ENCODE data around the gene GLI3.

The GLI3 gene

GRCh38 chr7:42236976-42237810 lies at the start of gene GLI3:
TSS of gene GLI3 (minus strand) at chr7:42237209. CDS start at chr7:42223253, 13,956 bp downstream.
- peak; percentile 97 for DNase-seq

DNA sequence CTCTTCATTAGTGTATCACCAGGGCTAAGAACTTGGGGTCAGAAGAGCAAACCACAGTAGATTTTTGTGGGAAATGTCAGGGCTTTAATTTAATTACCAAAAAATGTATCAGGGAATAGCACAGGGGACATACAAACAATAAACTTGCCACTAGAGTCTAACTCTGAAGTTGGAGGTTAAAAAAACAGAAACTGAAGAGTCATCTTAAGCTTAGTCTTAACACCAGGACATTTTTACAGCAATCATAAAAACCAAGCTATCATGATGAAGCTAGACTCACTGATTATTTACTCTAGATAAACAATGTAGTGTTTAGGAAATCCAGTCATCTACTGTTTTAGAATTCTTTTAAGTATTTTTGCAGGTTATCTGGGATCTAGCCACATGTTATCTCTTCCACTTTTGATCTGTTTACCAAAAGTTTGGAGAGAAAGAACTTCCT lies 48.4 kb upstream of the GLI3 start:
- DNase-seq = no peak

DNA sequence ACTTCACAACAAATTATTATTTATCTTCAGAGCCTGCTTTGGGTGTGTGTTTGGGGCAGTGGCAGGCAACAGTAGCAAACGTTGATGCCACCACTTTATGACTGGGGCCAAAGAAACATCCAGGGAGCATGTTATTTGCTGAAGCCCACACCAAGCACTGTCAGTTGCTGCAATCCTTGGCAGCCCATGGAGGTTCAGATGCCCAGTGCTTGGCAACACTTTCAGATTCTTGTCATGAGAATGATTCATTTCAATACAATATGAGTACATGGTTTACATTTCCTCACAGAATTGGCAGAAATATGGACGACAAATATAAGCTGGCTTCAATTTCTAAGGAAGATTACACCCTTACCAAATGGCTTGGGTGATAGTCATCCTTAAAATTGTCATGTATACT lies 46.5 kb upstream of the GLI3 start:
- no peak for DNase-seq

- no peak for DNase-seq
Observed at GRCh38 chr7:42278344-42278743, 41.3 kb upstream of the GLI3 start.

DNA sequence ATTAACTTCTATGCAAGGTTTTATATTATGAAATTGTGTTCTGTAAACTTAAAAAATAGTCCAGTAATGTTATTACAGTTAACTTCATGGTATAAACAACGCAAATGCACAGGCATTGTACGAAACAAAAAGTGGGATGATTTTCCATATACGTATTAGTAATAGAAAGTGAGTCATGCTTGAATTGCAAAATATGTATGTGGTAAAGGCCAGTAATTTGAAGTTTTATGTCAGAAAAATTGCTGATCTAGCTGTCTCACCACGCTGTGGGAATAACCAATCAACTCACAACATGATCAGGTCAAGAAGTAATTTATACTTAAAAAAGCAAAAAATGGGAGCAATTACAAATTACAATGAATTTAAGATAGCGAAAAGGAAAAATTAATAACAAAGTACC lies 37.0 kb upstream of the GLI3 start:
- DNase-seq = no peak

DNA sequence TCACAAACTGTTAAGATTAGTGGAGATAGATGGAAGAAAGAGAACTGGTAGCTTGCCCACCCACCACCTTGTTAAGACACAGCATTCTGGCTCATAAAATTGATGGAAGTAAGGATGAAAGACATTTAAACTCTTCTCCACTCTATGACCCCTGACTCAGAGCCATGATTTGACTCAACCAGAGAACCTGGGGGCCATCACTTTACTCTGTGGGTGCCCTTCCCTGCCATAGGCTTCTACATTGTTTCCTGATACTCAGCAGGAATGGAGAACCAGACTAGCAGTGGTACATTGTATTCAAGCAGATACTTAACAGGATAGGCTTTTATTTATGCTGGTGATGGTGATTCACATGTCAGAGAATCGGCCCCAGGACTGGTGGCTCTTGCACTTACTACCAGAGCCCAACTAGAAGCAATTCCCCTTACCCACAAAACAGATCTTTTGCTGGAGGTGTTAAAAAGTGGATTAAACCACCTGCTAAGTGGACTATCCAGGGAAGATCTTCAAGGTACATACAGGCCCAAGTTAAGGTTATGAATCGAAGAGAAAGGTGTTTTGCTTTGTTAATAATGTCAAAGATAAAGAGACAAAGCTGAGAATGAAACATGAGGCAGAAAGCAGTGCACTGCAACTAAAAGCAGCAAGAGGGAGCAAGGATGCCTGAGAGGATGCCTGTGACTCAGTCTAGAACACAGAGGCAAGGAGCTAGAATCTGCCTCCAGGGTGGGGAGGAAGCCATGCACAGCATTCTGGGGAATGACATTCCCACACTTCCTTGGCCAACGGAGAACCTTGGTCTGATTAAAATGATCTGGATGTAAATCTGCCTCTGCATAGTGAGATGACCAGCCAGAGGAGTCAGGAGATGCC lies 36.0 kb upstream of the GLI3 start:
- peak; percentile 75 for DNase-seq

DNA sequence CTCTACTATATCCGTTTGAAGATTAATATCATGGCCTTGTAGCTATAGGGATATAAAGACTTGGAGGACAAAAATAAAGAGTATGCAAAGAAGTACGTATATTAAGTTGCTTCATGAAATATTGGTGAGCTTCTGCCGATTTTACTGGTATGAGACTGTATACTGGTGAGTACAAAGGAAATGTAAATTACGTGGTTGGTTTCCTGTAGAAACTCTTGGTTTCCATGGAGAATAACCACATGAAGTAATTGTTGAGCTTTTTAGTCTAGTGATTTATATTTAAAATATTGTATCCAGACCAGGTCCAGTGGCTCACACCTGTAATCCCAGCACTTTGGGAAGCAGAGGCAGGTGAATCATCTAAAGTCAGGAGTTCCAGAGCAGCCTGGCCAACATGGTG lies 32.2 kb upstream of the GLI3 start:
- no peak for DNase-seq

GRCh38 chr7:42264702-42265101 lies 27.7 kb upstream of the GLI3 start:
- DNase-seq = no peak

DNA sequence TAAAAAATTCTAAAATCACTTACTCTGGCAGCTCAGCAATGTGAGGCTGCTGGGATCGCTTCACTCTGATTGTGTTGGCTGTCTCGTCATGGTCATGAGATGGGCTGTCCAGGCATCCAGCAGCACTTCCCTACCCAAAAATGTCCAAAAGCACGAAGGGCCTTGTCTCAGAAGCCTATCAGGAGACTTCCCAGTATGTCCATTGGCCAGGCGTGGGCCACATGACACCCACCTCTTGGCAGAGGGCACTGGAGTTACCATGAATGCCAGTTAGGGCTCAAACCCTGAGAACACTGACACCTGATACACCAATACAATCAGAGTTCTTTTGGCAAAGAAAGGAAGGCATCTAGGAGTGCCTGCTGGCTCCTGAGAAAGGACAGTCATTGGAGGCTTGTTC lies 27.0 kb upstream of the GLI3 start:
- DNase-seq = no peak

- DNase-seq = peak; percentile 71
Observed at GRCh38 chr7:42262964-42263363, 26.0 kb upstream of the GLI3 start.

GRCh38 chr7:42254217-42254616 lies 17.2 kb upstream of the GLI3 start:
- DNase-seq = no peak

DNA sequence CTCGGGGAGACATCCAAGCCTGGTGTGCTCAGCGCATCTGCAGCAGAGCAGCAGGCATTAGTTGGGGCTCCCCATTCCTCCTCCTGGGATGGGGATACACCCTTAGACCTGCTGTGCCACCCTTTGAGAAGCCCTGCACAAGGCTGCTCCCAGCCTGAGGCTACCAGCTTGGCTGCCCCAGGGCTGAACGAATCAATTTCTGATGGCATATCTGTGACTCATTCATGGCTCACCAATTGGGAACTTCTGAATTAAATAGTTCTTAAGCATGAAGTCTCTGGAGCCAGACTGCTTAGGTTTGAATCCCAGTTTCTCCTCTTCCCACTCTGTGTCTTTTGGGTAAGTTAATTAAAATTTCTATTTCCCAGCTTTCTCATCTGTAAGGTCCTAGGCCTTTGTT lies 16.3 kb upstream of the GLI3 start:
- no peak for DNase-seq

DNA sequence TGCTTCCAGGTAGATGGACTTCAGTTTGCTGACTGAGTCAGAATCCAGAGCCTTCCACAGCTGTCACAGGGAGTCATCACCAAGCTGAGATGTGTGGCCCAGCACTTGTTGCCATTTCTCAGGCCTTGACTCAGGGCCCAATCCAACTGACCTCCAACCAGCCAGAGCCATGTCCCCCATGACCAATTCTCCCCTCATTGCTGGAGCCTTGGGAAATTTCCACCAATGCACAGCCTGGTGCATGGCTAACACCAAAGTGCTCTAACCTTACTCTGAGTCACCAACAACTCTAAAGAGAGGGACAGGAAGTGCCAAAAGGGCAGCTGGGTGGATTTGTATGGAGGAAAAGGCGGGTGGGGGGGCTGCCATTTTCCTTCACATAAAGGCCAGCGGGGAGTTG lies 13.4 kb upstream of the GLI3 start:
- no peak for DNase-seq

- DNase-seq = no peak
Observed at GRCh38 chr7:42248579-42248978, 11.6 kb upstream of the GLI3 start.

DNA sequence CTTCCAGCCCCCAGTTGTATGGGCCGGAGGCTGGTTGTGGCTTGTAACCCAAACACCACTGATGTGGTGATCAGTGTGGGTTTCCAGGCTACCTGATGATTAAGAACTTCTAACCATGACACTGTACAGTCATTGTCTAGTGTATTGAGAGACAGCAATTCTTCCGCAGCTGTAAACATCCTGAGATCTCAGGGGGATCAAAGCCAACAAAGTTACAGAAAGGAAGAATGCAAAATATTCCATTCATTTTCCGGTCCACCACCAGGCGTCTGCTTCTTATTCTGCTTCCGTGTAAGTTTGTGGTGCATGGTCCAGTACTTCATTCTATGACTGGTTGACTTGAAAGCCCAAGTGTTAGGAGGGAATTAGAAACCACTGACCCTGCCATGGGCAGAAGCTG lies 10.3 kb upstream of the GLI3 start:
- peak; percentile 82 for DNase-seq

DNA sequence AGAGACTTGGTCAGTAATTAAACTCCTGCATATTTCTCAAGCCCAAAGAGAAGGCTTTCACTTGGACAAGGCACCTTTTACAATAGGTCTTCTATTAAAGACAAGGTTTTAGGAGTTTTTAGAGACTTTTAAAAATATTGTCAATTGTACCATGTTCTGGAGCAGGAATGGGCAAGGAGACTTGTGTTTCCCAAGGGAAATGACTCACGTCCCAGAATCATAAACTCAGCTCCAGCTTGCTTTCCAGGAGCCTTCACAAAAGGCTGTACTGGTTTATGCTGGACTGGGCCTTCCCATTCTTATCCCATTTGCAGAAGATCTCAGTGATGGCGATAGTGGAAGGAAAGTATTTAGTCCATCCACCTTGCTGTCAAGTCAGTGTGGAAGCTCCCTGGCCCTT lies 7.8 kb upstream of the GLI3 start:
- DNase-seq = no peak

DNA sequence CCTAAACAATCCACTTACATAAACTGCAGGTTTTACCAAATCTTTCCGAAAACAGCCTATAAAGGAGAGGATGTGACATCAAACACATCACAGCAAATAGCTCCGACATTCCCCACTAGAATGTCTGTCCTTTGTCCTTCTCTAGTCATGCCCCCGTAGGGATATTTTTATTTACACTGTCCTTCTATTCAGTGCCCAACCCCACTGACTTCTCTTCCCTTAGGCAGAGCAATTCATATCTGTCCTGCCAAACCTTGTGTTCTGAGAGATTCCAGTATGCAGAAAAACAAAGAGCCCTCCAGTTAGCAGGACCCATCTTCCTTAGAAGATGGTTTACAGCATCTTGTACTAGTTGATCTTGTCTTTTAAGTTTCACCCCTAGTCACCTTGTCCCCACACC lies 5.4 kb upstream of the GLI3 start:
- DNase-seq = no peak

- no peak for DNase-seq
Observed at GRCh38 chr7:42241424-42241823, 4.4 kb upstream of the GLI3 start.

DNA sequence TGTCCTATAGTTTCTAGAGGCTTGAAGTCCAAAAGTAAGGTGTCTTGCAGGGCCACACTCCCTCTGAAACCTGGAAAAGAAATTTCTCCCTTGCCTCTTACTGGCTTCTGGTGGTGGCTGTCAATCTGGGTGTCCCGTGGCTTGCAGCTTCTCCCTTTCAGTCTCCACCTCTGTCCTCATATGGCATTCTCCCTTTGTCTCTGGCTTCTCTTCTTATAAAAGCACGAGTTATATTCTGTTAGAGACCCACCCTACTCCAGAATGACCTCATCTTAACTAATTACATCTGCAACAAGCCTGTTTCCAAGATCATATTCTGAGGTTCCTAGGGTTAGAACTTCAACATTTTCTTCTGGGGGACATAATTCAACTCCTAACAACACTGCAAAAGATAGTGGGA lies 3.4 kb upstream of the GLI3 start:
- DNase-seq = no peak

- DNase-seq = peak; percentile 91
Observed at GRCh38 chr7:42238709-42239366, 1.8 kb upstream of the GLI3 start.

DNA sequence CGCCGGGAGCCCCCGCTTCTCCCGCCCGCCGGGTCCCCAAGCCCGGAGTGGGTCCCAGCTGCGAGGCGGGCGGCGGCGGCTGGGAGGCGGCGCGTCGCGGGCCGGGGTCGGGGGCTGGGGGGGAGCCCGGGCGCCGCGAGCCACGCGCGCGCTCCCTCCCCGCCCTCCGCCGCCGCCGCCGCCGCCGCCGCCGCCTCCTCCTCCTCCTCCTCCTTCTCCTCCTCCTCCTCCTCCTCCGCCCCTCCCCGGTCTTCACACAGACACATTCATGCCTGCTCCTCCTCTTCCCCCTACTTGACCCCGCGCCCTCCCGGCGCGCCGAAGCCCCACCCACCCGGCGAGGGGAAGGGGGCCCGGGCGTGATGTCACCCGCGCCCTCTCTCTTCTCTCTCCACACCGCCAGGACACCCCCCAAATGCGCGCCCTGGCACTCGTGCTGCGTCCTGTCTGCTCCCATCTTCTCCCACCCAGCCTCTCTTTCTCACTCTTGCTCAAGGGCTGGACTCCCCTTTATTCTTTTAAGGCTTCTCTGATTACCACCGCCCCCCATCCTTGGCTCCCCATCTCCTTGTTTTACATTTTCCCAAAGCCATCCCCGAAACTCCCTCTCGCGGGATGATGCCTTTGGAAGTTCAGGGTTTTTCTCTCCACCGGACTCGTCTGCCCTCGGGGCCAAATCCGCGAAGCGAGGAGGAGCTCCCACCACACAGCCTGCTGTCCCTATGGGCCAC lies 967 bp upstream of the GLI3 start:
- DNase-seq = peak; percentile 91

- DNase-seq = peak; percentile 68
Observed at GRCh38 chr7:42236266-42236975, 588 bp downstream of the GLI3 start.
